A549 (cell line): ENCODE data around the gene PTPRA.

Source experiments
- CHD2 ChIP-seq: fragments of 150-350 bp; IDR thresholded peaks from 2 replicates; pipeline ENCODE4 v1.6.1; 2014; ENCODE audit warnings: low read length; ENCODE audit not compliant: partially characterized antibody
- EP300 ChIP-seq, 2 experiments: fragments of >200 bp; sonication (Bioruptor Twin); formaldehyde crosslinking; IDR thresholded peaks; 2 replicates in 1 of 2; 3 replicates in 1 of 2; pipeline ENCODE4 v1.6.1; 2016 to 2017
- ESRRA ChIP-seq: fragments of 150-350 bp; IDR thresholded peaks from 2 replicates; pipeline ENCODE4 v1.6.1; 2014; ENCODE audit warnings: mild to moderate bottlenecking, low read length, borderline replicate concordance
- KDM1A ChIP-seq: fragments of 200-600 bp; sonication (generic); IDR thresholded peaks from 2 replicates; pipeline ENCODE4 v1.6.1; 2016; ENCODE audit warnings: low read depth, mild to moderate bottlenecking
- KDM5A ChIP-seq: fragments of 200-600 bp; sonication (generic); IDR thresholded peaks from 2 replicates; pipeline ENCODE4 v1.6.1; 2016; ENCODE audit warnings: antibody characterized with exemption, mild to moderate bottlenecking
- MAZ ChIP-seq: fragments of 150-350 bp; IDR thresholded peaks from 2 replicates; pipeline ENCODE4 v1.6.1; 2014; ENCODE audit warnings: antibody characterized with exemption, low read depth, low read length, borderline replicate concordance
- POLR2A ChIP-seq: IDR thresholded peaks from 2 replicates; pipeline ENCODE4 v1.6.1; 2012; ENCODE audit warnings: mild to moderate bottlenecking, low read length
- RCOR1 ChIP-seq: fragments of 150-350 bp; IDR thresholded peaks from 2 replicates; pipeline ENCODE4 v1.6.1; 2014; ENCODE audit warnings: antibody characterized with exemption, low read length, low read depth
- SMC3 ChIP-seq: fragments of >200 bp; sonication (Bioruptor Twin); formaldehyde crosslinking; IDR thresholded peaks from 3 replicates; pipeline ENCODE4 v1.6.1; 2018; ENCODE audit warnings: inconsistent platforms
- TP53 ChIP-seq: fragments of 250-450 bp; sonication (Bioruptor Pico); IDR thresholded peaks from 2 replicates; pipeline ENCODE4 v1.5.0; 2021; ENCODE audit warnings: mild to moderate bottlenecking, moderate library complexity
- TF ChIP-seq, protein P1 (sequence below): IDR thresholded peaks from 2 replicates; pipeline ENCODE4 v1.6.1; 2012
- TF ChIP-seq, protein P2 (sequence below): fragments of >200 bp; sonication (Bioruptor Twin); formaldehyde crosslinking; IDR thresholded peaks from 3 replicates; pipeline ENCODE4 v1.5.1; 2016

DNA sequence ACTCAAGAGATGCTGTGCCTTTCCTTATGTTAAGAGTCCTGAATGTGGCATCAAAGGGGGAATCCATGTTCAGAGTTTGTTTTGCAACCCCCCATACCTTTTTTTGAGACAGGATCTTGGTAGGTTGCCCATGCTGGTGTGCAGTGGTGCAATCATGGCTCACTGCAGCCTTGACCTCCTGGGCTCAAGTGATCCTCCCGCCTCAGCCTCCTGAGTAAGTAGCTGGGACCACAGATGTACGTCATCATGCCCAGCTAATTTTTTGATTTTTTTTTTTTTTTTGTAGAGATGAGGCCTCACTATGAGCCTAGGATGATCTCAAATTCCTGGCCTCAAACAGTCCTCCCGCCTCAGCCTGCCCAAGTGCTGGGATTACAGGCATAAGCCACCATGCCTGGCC, 16.5 kb downstream of the PTPRA start:
- TF ChIP-seq SMC3, result no peak
- TF ChIP-seq, protein P1, sequence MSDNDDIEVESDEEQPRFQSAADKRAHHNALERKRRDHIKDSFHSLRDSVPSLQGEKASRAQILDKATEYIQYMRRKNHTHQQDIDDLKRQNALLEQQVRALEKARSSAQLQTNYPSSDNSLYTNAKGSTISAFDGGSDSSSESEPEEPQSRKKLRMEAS, result no peak
- TF ChIP-seq, protein P2, sequence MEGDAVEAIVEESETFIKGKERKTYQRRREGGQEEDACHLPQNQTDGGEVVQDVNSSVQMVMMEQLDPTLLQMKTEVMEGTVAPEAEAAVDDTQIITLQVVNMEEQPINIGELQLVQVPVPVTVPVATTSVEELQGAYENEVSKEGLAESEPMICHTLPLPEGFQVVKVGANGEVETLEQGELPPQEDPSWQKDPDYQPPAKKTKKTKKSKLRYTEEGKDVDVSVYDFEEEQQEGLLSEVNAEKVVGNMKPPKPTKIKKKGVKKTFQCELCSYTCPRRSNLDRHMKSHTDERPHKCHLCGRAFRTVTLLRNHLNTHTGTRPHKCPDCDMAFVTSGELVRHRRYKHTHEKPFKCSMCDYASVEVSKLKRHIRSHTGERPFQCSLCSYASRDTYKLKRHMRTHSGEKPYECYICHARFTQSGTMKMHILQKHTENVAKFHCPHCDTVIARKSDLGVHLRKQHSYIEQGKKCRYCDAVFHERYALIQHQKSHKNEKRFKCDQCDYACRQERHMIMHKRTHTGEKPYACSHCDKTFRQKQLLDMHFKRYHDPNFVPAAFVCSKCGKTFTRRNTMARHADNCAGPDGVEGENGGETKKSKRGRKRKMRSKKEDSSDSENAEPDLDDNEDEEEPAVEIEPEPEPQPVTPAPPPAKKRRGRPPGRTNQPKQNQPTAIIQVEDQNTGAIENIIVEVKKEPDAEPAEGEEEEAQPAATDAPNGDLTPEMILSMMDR, result no peak
- TF ChIP-seq RCOR1, result no peak
- no peak for TF ChIP-seq EP300 (IDR thresholded peaks at IDR 0.05)
- no peak for TF ChIP-seq MAZ
- no peak for TF ChIP-seq KDM1A
- no peak for TF ChIP-seq KDM5A
- no peak for TF ChIP-seq POLR2A
- no peak for TF ChIP-seq TP53 (CRISPR knock-in tag)
- no peak for TF ChIP-seq CHD2
- no peak for TF ChIP-seq ESRRA
